GM18520 (cell line): ENCODE measurements around the gene SEC24D.

Source experiments
- ATAC-seq: cut with Tn5 transposase; IDR thresholded peaks from one replicate; pipeline ENCODE4 v1.9.1; 2021; ENCODE audit not compliant: unreplicated experiment

Gene SEC24D

GRCh38 chr4:118843237-118843636 is 7.3 kb upstream of the SEC24D start:
- ATAC-seq: peak; percentile 36

- ATAC-seq: no peak
These were observed 6.1 kb upstream of the SEC24D start for GRCh38 chr4:118842055-118842454.

GRCh38 chr4:118839221-118839927 is 3.4 kb upstream of the SEC24D start:
- ATAC-seq: no peak

- ATAC-seq: no peak
These were observed 1.2 kb upstream of the SEC24D start for GRCh38 chr4:118837121-118837507.

- peak; percentile 20 for ATAC-seq
These were observed 585 bp upstream of the SEC24D start for GRCh38 chr4:118836301-118837120.

- peak; percentile 49 for ATAC-seq
These were observed 861 bp downstream of the SEC24D start for GRCh38 chr4:118834960-118835569.

- peak; percentile 24 for ATAC-seq
These were observed 1.9 kb downstream of the SEC24D start for GRCh38 chr4:118834070-118834469.

- no peak for ATAC-seq
These were observed 2.6 kb downstream of the SEC24D start for GRCh38 chr4:118833192-118833820.

- no peak for ATAC-seq
These were observed 6.8 kb downstream of the SEC24D start for GRCh38 chr4:118829107-118829506.

GRCh38 chr4:118826723-118827444 is 9.0 kb downstream of the SEC24D start:
- ATAC-seq: peak; percentile 40

GRCh38 chr4:118825799-118826198 is 10.1 kb downstream of the SEC24D start:
- ATAC-seq: peak; percentile 51

- no peak for ATAC-seq
These were observed 11.8 kb downstream of the SEC24D start for GRCh38 chr4:118824141-118824540.

GRCh38 chr4:118823471-118823870 is 12.5 kb downstream of the SEC24D start:
- ATAC-seq: no peak

GRCh38 chr4:118821590-118822293 is 14.2 kb downstream of the SEC24D start:
- ATAC-seq: no peak

GRCh38 chr4:118817178-118817930 is 18.6 kb downstream of the SEC24D start:
- no peak for ATAC-seq

GRCh38 chr4:118816538-118817177 is 19.3 kb downstream of the SEC24D start:
- ATAC-seq: no peak

GRCh38 chr4:118814891-118815290 is 21.0 kb downstream of the SEC24D start:
- no peak for ATAC-seq

GRCh38 chr4:118814058-118814457 is 21.9 kb downstream of the SEC24D start:
- ATAC-seq: no peak

GRCh38 chr4:118813561-118813960 is 22.4 kb downstream of the SEC24D start:
- no peak for ATAC-seq
